OCI-LY7 (cell line): Measurements from ENCODE around the gene TRIB2.

ENCODE experiments used
- EZH2phosphoT487 ChIP-seq: fragments of 200-600 bp; sonication (generic); IDR thresholded peaks from 2 replicates; pipeline ENCODE4 v1.6.1; 2018; ENCODE audit warnings: low read depth, borderline replicate concordance, mild to moderate bottlenecking, mixed run types, antibody characterized with exemption, low read length, moderate library complexity, mixed read lengths
- TF ChIP-seq, protein P1 (sequence below): fragments of 200-600 bp; sonication (generic); conservative IDR thresholded peaks from 2 replicates; pipeline ENCODE4 v1.5.1; 2014; ENCODE audit warnings: mild to moderate bottlenecking, antibody characterized with exemption, low read length, moderate library complexity, mixed read lengths

DNA sequence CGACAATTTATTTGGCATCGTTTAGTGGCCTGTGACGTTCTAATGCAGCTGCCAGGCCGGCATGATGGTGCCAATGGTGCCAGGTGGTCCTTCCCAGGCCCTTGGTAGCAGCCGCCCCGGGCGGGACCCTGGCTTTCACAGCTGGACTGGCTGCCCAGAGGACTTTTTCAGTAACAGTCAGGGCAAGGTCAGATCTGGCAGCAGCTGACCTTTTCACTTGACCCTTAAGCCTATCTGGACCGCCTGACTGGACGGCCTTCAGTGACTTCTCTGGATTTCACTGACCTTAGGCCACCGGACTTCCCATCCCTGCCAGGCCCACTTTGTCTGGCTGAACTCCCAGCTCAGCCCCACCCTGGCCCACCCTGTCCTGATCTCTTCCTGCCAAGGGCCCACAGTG is 15.9 kb downstream of the TRIB2 start:
- TF ChIP-seq, protein P1, sequence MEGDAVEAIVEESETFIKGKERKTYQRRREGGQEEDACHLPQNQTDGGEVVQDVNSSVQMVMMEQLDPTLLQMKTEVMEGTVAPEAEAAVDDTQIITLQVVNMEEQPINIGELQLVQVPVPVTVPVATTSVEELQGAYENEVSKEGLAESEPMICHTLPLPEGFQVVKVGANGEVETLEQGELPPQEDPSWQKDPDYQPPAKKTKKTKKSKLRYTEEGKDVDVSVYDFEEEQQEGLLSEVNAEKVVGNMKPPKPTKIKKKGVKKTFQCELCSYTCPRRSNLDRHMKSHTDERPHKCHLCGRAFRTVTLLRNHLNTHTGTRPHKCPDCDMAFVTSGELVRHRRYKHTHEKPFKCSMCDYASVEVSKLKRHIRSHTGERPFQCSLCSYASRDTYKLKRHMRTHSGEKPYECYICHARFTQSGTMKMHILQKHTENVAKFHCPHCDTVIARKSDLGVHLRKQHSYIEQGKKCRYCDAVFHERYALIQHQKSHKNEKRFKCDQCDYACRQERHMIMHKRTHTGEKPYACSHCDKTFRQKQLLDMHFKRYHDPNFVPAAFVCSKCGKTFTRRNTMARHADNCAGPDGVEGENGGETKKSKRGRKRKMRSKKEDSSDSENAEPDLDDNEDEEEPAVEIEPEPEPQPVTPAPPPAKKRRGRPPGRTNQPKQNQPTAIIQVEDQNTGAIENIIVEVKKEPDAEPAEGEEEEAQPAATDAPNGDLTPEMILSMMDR = no peak
- no peak for TF ChIP-seq EZH2phosphoT487
